Measurements from ENCODE around the gene FSD1. TPM values are rescaled to one million over a fixed set of nuclear protein-coding genes. Genes with fewer than 3 reads are reported as not detected.
A peak's percentile ranks its signal among the peaks of the same experiment; 100 is the strongest.

FSD1 gene
- total RNA-seq, 2 donors from 2014 or later, result 17.1 to 22.8 TPM

GRCh38 chr19:4316956-4317355 lies 12.6 kb downstream of the FSD1 start:
- H3K27me3 Mint-ChIP-seq (ENCODE audit: low read depth), result no peaks in the 10 kb centered on the region
- H3K9me3 Mint-ChIP-seq, result peaks cover 14 to 15% of the 10 kb centered on the region in 2 donors
- ATAC-seq (replicated peaks in 1 of 2), result no peak
- no peak for DNase-seq
- peaks cover 9 to 19% of the 10 kb centered on the region in 2 donors for H3K36me3 Mint-ChIP-seq (ENCODE audit: insufficient read depth in 2 of 2)
- no peaks in the 10 kb centered on the region for H3K4me1 Mint-ChIP-seq (ENCODE audit: low read depth)
- H3K4me3 Mint-ChIP-seq, result no peak overlapping the region
- H3K27ac Mint-ChIP-seq, result no peak overlapping the region

- H3K4me3 Mint-ChIP-seq, result no peak overlapping the region
- no peak for DNase-seq
- H3K27me3 Mint-ChIP-seq (ENCODE audit: low read depth), result no peaks in the 10 kb centered on the region
- peaks cover 9 to 18% of the 10 kb centered on the region in 2 donors for H3K36me3 Mint-ChIP-seq (ENCODE audit: insufficient read depth in 2 of 2)
- no peak overlapping the region for H3K27ac Mint-ChIP-seq
- H3K9me3 Mint-ChIP-seq, result peaks cover 14 to 15% of the 10 kb centered on the region in 2 donors
- no peaks in the 10 kb centered on the region for H3K4me1 Mint-ChIP-seq (ENCODE audit: low read depth)
- ATAC-seq (replicated peaks in 1 of 2), result no peak
Observed at GRCh38 chr19:4318460-4318859, 14.1 kb downstream of the FSD1 start.

DNA sequence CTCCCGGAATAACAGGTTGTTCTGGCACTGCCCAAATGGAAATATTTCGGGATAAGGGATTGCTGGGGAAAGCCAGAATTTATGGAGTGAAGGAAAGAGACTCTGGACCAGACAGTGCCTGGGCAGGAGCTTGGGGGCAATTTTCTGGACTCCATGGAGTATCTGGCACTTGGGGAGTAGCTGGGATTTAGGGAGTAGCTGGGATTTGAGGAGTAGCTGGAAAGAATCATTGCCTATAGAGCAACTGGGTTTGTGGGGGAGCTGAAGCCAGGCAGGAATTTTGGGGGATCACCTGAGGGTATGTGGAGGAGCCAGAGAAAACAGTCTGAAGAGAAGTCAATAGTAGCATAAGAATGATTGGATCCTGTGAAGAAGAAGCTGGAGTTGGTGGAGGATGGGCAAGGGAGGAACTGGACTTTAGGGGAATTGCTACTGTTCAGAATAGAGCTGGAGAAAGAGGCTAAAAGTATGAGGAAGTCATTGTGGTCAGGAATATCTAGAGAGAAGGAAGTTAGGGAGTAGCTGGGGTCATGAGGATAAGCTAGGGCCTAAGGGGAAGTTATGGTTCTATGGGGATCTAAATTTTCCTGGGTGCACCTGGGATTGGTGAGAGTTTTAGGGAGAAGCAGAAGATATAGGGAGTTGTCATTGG lies 14.8 kb downstream of the FSD1 start:
- H3K36me3 Mint-ChIP-seq (ENCODE audit: insufficient read depth in 2 of 2), result peaks cover 9 to 18% of the 10 kb centered on the region in 2 donors
- H3K27ac Mint-ChIP-seq, result no peak overlapping the region
- peaks cover 14 to 15% of the 10 kb centered on the region in 2 donors for H3K9me3 Mint-ChIP-seq
- H3K27me3 Mint-ChIP-seq (ENCODE audit: low read depth), result no peaks in the 10 kb centered on the region
- no peaks in the 10 kb centered on the region for H3K4me1 Mint-ChIP-seq (ENCODE audit: low read depth)
- no peak for DNase-seq
- H3K4me3 Mint-ChIP-seq, result no peak overlapping the region
- no peak for ATAC-seq (replicated peaks in 1 of 2)

GRCh38 chr19:4320419-4320818 lies 16.0 kb downstream of the FSD1 start:
- DNase-seq, result no peak
- Mint-ChIP-seq H3K27ac (no peak overlapping the region), H3K27me3 (ENCODE audit: low read depth) (no peaks in the 10 kb centered on the region), H3K9me3 (peaks cover 14 to 15% of the 10 kb centered on the region in 2 donors), H3K4me1 (ENCODE audit: low read depth) (no peaks in the 10 kb centered on the region), H3K4me3 (no peak overlapping the region), H3K36me3 (ENCODE audit: insufficient read depth in 2 of 2) (peaks cover 9 to 18% of the 10 kb centered on the region in 2 donors)
- ATAC-seq (replicated peaks in 1 of 2), result no peak

DNA sequence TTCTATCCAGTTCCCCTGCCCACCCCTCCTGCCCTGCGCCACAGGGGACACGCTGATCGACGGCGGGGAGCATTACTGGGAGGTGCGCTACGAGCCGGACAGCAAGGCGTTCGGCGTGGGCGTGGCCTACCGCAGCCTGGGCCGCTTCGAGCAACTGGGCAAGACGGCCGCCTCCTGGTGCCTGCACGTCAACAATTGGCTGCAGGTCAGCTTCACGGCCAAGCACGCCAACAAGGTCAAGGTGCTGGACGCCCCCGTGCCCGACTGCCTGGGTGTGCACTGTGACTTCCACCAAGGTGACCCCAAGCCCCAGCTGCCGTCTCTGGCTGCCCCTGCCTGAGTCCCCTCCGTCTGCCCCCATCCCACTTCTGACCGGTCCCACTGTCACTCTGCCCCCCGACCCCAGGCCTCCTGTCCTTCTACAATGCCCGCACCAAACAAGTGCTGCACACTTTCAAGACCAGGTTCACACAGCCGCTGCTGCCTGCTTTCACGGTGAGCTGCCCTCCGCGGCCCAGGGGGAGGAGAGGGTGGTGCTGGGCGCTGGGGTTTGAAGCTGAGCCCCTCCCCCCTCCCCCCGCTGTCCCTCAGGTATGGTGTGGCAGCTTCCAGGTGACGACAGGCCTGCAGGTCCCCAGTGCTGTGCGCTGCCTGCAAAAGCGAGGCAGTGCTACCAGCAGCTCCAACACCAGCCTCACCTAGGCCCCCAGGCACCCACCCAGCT lies 18.7 kb downstream of the FSD1 start:
- Mint-ChIP-seq H3K4me1 (ENCODE audit: low read depth) (peaks cover 20% of the 10 kb centered on the region), H3K9me3 (peaks cover 14 to 15% of the 10 kb centered on the region in 2 donors), H3K4me3 (no peak overlapping the region), H3K27ac (no peak overlapping the region), H3K36me3 (ENCODE audit: insufficient read depth in 2 of 2) (peaks cover 8 to 18% of the 10 kb centered on the region in 2 donors), H3K27me3 (ENCODE audit: low read depth) (peaks cover 5% of the 10 kb centered on the region)
- ATAC-seq (replicated peaks in 1 of 2) (no peak), DNase-seq (no peak)

DNA sequence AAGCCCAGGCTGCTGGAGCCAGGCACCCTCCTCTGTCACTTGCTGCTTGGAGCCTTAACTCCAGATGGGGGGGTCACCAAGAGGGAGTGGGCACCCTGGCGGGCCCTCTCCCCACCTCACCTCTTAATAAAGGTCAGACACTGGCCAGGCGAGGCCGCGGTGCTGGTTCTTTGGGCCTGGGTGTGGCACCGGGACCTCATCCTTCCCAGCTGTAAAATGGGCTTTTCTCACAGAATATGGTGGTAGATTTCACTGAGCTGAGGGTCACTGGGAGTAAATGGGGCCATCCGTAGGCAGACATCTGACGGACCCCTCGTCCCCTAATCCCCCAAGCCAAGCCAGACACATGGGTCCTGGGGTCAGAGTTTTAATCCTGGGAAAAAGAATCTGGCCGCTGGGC lies 19.3 kb downstream of the FSD1 start:
- H3K9me3 Mint-ChIP-seq, result peaks cover 14 to 15% of the 10 kb centered on the region in 2 donors
- peaks cover 5% of the 10 kb centered on the region for H3K27me3 Mint-ChIP-seq (ENCODE audit: low read depth)
- no peak for DNase-seq
- ATAC-seq (replicated peaks in 1 of 2), result no peak
- H3K36me3 Mint-ChIP-seq (ENCODE audit: insufficient read depth in 2 of 2), result peaks cover 8 to 14% of the 10 kb centered on the region in 2 donors
- peaks cover 26% of the 10 kb centered on the region for H3K4me1 Mint-ChIP-seq (ENCODE audit: low read depth)
- no peak overlapping the region for H3K27ac Mint-ChIP-seq
- H3K4me3 Mint-ChIP-seq, result no peak overlapping the region

GRCh38 chr19:4324228-4324627 lies 19.8 kb downstream of the FSD1 start:
- Mint-ChIP-seq H3K27ac (no peak overlapping the region), H3K9me3 (peaks cover 13% of the 10 kb centered on the region in 2 donors), H3K36me3 (ENCODE audit: insufficient read depth in 2 of 2) (peaks cover 6 to 10% of the 10 kb centered on the region in 2 donors), H3K27me3 (ENCODE audit: low read depth) (peaks cover 5% of the 10 kb centered on the region), H3K4me1 (ENCODE audit: low read depth) (peaks cover 29% of the 10 kb centered on the region), H3K4me3 (no peak overlapping the region)
- no peak for ATAC-seq (replicated peaks in 1 of 2)
- no peak for DNase-seq

DNA sequence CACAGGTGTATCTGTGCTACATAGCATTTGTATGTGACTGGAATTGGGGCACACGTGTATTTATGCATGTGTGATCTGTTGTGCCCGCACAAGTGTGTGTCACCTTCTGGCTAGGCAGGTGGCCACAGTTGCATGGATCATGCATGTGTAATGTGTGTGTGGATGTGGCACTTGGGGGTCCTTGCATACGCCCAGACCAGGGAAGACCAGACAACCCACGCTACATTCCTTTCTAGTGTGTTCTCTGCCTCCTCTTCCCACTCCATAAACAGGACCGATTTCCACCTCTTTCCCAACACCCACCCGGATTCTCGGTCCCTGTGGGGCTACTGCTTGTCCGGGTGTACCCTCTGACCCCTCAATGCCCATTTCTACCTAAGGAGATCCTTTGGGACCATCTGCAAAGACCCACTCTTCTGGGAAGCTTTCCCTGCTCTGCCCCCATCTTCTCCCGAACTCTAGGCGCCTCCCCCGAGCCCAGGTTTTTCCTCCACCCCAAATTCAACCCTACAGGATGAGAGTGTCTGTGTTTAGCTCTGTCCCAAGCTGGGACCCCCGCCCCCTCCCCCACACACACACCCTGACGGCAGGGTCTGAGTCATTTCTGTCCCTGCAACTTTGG lies 21.9 kb downstream of the FSD1 start:
- H3K4me1 Mint-ChIP-seq (ENCODE audit: low read depth), result peaks cover 29% of the 10 kb centered on the region

DNA sequence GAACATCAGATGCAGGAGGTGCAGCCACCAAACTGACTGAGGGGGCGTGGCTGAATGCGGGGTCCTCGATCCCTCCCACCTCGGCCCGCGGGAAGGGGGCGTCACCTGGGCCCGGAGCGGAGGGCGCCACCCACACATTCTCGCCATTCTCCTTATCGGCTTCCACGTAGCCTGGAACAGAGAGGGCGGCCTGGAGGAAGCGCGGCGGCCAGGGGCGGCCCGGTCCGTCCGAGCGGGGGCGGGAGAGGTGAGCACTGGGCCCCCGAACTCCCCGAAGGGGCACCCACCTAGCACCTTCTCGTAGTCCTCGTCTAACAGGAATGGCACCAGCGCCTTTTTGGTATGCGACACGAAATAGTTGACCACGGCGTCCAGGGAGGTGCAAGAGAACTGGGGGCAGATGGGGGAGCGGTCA lies 22.4 kb downstream of the FSD1 start:
- peak in 1 of 2 donors; percentile 34 for DNase-seq
- no peaks in the 10 kb centered on the region for H3K9me3 Mint-ChIP-seq
- H3K27ac Mint-ChIP-seq, result no peak overlapping the region
- H3K36me3 Mint-ChIP-seq (ENCODE audit: insufficient read depth in 2 of 2), result no peaks in the 10 kb centered on the region
- H3K4me1 Mint-ChIP-seq (ENCODE audit: low read depth), result peaks cover 29% of the 10 kb centered on the region
- no peak for ATAC-seq (replicated peaks in 1 of 2)
- peaks cover 5% of the 10 kb centered on the region for H3K27me3 Mint-ChIP-seq (ENCODE audit: low read depth)
- peak overlapping the region; percentile 86 to 91 for H3K4me3 Mint-ChIP-seq

More for the DNA sequence above, 21.9 kb downstream of the FSD1 start:
- H3K9me3 Mint-ChIP-seq, result no peaks in the 10 kb centered on the region
- ATAC-seq (replicated peaks in 1 of 2) (no peak), DNase-seq (no peak)
- peaks cover 5% of the 10 kb centered on the region for H3K27me3 Mint-ChIP-seq (ENCODE audit: low read depth)
- H3K27ac Mint-ChIP-seq, result no peak overlapping the region
- H3K4me3 Mint-ChIP-seq, result peak overlapping the region; percentile 73 to 86
- H3K36me3 Mint-ChIP-seq (ENCODE audit: insufficient read depth in 2 of 2), result no peaks in the 10 kb centered on the region

DNA sequence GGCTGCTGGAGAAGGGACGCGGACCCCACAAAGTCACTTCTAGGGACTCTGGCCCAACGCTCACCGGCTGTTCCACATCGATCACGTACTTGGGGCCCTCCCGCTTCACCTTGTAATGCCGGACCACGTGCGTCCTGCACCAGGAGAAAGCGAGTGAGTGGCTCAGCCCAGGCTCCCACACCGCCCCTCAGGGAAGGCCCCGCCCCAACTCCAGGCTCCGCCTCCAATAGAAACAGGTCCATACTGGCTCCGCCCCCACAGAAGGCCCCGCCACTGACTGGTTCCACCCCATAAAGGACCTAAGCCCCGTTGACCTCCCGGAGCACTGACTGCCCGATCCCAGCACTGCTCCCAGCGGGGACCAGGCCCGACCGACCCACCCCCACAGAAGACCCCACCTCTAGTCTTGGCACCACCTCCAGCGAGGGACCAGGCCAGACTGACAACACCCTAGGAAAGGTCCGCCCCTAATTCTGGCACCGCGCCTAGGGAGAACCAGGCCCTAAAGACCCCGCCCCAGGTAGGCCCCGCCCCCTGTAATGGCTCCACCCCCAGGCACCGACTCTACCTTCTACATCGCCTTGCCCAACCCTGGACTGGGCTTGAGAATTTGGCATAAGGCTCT lies 23.0 kb downstream of the FSD1 start:
- DNase-seq (peak; percentile 77 to 88), ATAC-seq (replicated peaks in 1 of 2) (peak; percentile 16 to 52)
- Mint-ChIP-seq H3K27ac (no peak overlapping the region), H3K36me3 (ENCODE audit: insufficient read depth in 2 of 2) (no peaks in the 10 kb centered on the region), H3K27me3 (ENCODE audit: low read depth) (peaks cover 5% of the 10 kb centered on the region), H3K9me3 (no peaks in the 10 kb centered on the region), H3K4me3 (peak overlapping the region; percentile 86 to 91), H3K4me1 (ENCODE audit: low read depth) (peaks cover 29% of the 10 kb centered on the region)

DNA sequence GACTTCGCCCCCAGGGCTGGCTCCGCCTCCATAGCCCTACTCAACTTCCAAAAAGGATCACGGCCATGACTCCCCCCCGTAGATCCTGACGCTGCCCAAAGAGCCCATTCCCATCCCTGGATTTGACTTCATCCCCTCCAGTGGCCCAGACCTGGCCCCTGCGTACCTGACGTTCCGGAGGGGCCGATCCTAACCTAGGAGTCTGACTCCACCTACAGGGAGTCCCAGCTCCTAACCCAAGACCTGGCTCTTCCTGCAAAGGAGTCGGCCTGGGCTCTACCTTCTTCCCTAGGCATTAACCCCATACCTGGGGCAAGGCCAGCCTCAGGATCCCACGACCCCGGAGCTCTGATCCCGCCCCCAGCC lies 23.5 kb downstream of the FSD1 start:
- H3K4me1 Mint-ChIP-seq (ENCODE audit: low read depth), result peaks cover 29% of the 10 kb centered on the region
- DNase-seq, result no peak

GRCh38 chr19:4328243-4328990 lies 24.0 kb downstream of the FSD1 start:
- peaks cover 5% of the 10 kb centered on the region for H3K27me3 Mint-ChIP-seq (ENCODE audit: low read depth)
- peak; percentile 87 to 93 for ATAC-seq (replicated peaks in 1 of 2)
- peak overlapping the region; percentile 79 for H3K27ac Mint-ChIP-seq
- no peaks in the 10 kb centered on the region for H3K36me3 Mint-ChIP-seq (ENCODE audit: insufficient read depth in 2 of 2)
- H3K9me3 Mint-ChIP-seq, result no peaks in the 10 kb centered on the region
- H3K4me3 Mint-ChIP-seq, result peak overlapping the region; percentile 86 to 91
- peaks cover 29% of the 10 kb centered on the region for H3K4me1 Mint-ChIP-seq (ENCODE audit: low read depth)
- peak; percentile 93 to 97 for DNase-seq

More for the DNA sequence above, 23.5 kb downstream of the FSD1 start:
- H3K27ac Mint-ChIP-seq, result no peak overlapping the region
- H3K4me3 Mint-ChIP-seq, result peak overlapping the region; percentile 86 to 91
- no peaks in the 10 kb centered on the region for H3K36me3 Mint-ChIP-seq (ENCODE audit: insufficient read depth in 2 of 2)
- H3K9me3 Mint-ChIP-seq, result no peaks in the 10 kb centered on the region
- peak in 1 of 2 donors; percentile 21 for ATAC-seq (replicated peaks in 1 of 2)
- H3K27me3 Mint-ChIP-seq (ENCODE audit: low read depth), result peaks cover 5% of the 10 kb centered on the region
